HG02840 (cell line): ENCODE measurements around the gene MYH14.

ENCODE experiments used
- ATAC-seq: cut with Tn5 transposase; IDR thresholded peaks from one replicate; pipeline ENCODE4 v1.9.1; 2021; ENCODE audit warnings: mild to moderate bottlenecking, moderate library complexity, moderate number of reproducible peaks; ENCODE audit not compliant: unreplicated experiment, low FRiP score

MYH14 gene

GRCh38 chr19:50252111-50252886 is 48.9 kb downstream of the MYH14 start:
- no peak for ATAC-seq

GRCh38 chr19:50252887-50253268 is 49.5 kb downstream of the MYH14 start:
- ATAC-seq: no peak

DNA sequence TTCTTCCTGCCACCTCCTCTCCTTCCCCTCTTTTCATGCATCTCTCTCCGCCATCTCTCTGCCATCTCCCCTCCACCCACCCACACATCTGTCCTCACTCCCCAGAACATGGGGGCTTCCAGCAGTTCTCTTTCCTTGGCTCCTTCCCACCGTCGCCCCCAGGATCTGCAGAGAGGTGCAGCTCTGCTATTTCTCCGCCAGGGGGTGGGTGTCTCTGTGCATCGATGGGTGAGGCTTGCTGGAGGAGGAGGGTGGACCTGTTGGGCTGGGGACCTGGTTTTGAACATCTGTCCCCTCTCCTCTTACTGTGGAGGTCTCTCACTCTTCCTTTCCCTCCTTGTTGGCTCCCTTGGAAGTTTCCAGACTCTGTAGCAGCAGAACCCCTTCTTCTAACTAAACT is 51.7 kb downstream of the MYH14 start:
- ATAC-seq: no peak

- ATAC-seq: no peak
Measured at GRCh38 chr19:50257141-50257540, 53.7 kb downstream of the MYH14 start.

DNA sequence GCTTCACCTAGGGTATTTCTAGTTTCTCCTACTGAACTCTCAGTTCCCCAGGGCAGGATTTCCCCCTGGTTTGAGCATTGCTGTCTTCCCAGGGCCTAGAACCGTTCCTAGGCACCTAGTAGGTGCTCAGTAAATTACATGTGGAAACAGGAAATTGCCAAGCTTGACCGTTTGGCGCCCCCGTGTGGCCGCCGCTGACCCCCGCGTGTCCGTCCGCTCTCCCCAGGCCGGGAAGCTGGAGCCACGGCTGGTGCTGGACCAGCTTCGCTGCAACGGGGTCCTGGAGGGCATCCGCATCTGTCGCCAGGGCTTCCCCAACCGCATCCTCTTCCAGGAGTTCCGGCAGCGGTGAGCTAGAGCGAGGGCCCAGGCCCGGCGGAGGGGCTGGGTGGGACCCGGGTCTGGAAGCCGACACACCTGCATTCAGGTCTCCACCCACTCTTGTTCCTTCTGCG is 55.5 kb downstream of the MYH14 start:
- ATAC-seq: no peak

- no peak for ATAC-seq
Measured at GRCh38 chr19:50261446-50261970, 58.1 kb downstream of the MYH14 start.

DNA sequence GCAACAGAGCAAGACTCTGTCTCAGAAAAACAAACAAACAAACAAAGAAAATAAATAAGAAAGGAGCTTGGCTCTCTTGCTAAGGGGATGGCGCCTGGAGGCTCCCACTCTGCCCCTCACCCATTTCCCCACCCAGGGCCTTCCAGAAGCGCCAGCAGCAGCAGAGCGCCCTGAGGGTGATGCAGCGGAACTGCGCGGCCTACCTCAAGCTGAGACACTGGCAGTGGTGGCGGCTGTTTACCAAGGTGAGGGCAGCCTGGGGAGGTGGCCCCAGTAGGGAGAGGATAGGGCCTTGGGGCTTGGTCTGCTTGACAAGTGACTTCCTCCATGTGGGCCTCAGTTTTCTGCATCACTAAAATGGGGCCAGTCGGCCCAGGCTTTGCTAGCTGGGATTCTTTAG is 59.8 kb downstream of the MYH14 start:
- no peak for ATAC-seq

DNA sequence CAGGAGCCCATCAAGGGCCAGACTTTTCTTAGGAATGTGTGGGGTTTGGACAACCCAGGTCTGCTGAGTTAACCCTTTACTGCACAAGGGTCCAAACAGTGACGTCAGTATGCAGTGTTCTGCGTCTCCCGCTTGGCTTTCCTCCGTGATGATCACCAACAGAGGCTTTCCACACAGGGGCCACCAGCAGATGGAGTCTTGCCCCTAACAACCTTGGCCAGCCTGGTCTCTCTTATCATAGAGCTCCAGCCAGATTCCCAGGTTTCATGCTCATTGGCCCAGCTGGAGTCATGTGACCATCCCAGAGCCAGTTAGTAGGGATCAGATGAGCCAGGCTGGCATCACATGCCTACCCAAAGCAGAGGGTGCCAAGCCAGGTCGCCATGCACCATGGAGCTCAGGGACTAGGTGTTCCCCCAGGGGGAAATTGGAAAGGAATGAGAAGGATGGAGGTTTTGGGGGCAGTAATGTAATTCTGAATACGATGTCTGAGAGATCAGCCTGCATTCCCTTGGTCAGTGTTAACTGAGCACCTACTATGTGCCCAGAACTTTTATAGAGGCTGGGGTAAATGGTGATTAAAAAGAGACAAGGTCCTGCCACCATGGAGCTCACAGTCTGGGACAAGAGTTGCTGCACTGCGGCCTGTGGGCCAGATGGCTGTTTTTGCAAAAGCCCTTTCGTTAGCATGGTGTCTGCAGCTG is 61.2 kb downstream of the MYH14 start:
- ATAC-seq: no peak

GRCh38 chr19:50266041-50266440 is 62.6 kb downstream of the MYH14 start:
- ATAC-seq: no peak

DNA sequence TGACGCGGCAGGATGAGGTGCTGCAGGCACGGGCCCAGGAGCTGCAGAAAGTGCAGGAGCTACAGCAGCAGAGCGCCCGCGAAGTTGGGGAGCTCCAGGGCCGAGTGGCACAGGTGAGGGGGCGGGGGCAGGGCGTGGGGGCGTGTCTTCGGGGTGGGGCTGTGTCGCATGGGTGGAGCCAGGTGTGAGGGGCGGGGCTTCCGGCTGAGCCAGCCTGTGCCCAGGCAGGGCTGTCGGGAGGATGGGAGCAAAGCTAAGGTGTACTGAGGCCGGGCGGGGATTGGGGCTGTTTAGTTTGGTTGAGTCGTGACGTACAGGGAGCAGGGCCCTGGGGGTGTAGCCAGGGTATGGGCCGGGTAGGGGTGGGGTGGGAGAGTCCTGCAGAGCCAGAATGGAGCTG is 63.5 kb downstream of the MYH14 start:
- ATAC-seq: no peak

DNA sequence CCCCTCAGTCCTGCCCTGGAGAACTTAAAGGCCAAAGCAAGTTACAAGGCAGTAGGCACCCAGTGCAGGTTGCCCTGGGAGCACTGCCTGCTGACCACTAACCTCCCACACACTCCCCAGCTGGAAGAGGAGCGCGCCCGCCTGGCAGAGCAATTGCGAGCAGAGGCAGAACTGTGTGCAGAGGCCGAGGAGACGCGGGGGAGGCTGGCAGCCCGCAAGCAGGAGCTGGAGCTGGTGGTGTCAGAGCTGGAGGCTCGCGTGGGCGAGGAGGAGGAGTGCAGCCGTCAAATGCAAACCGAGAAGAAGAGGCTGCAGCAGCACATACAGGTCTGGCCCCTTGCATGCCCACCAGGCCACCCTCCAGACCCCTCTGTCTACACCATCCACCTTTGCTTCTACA is 64.6 kb downstream of the MYH14 start:
- ATAC-seq: no peak

GRCh38 chr19:50268501-50268900 is 65.1 kb downstream of the MYH14 start:
- no peak for ATAC-seq

- no peak for ATAC-seq
Measured at GRCh38 chr19:50269653-50270052, 66.2 kb downstream of the MYH14 start.

GRCh38 chr19:50272263-50272897 is 69.0 kb downstream of the MYH14 start:
- ATAC-seq: no peak

- ATAC-seq: no peak
Measured at GRCh38 chr19:50273821-50274220, 70.4 kb downstream of the MYH14 start.

DNA sequence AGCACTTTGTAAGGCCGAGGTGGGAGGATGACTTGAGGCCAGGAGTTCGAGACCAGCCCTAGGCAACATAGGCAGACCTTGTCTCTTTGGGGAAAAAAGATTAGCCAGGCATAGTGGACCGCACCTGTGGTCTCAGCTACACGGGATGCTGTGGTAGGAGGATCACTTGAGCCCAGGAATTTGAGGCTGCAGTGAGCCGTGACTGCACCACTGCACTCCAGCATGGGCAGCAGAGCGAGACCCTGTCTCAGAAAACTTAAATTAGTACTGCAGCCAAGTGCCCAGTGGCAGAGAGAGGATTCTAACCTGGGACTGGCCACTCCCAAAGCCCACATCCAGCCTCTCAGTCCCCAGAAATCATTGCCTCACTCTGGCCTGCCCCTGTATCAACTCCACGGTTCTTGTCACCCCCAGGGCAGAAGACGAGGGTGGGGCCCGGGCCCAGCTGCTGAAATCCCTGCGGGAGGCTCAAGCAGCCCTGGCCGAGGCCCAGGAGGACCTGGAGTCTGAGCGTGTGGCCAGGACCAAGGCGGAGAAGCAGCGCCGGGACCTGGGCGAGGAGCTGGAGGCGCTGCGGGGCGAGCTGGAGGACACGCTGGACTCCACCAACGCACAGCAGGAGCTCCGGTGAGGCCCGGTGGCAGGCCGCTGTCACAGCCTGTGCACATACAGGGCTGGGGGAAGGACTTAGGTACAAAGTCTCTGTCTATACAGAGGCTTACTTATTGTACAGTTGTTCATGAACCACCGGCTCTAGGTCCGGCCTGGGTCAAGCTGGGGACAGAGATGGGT is 72.4 kb downstream of the MYH14 start:
- ATAC-seq: no peak

DNA sequence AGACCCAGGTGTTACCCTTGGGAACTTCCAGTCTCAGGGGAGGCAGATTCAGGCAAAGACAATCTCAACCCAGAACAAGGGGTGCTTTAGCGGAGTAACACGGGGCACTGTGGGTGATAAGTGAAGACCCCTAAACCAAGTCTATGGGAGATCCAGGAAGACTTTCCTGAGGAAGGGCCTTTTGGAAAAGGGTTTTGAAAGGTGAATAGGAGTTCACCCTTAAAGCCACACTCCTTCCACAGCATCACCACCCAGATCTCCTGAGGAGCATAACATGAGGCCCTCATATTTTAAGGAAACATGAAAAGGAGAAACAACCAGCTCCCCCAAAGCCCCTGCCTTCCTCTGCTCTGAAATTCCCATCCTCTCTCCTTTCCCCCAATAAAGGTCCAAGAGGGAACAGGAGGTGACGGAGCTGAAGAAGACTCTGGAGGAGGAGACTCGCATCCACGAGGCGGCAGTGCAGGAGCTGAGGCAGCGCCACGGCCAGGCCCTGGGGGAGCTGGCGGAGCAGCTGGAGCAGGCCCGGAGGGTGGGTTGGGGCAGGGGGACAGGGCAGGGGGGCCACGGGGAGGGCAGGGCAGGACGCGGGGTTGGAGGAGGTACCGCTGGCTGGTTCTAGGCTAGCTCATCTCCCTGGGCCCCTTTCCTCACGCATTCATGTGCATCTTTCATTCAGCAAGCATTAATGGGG is 73.1 kb downstream of the MYH14 start:
- no peak for ATAC-seq

- no peak for ATAC-seq
Measured at GRCh38 chr19:50277966-50278580, 74.7 kb downstream of the MYH14 start.

- ATAC-seq: no peak
Measured at GRCh38 chr19:50280074-50280473, 76.7 kb downstream of the MYH14 start.

DNA sequence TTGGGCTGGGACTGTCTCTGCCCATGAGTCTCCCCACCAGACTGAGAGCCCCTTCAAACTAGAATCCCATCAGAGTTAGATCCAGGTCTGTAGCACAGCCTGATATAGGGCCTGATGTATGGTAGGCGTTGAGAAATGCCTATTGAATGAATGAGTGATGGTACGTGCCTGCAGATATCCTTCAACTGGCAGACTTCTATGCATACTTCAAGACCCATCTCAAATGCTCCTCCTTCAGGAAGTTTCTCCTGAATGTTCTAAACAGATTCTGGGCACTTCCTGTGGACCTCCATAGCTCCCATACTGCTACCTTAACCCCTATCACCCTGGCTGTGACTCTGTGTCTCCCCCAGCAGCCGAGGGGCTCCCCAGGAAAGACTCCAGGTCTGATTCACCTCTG is 77.6 kb downstream of the MYH14 start:
- ATAC-seq: no peak
